Right cardiac atrium (tissue), 5 donors: Measurements from ENCODE around the gene ITGA1. TPM values are rescaled to one million over a fixed set of nuclear protein-coding genes. Genes with fewer than 3 reads are reported as not detected.
A peak's percentile ranks its signal among the peaks of the same experiment; 100 is the strongest.
"Not testable (repeated sequence)": the region's sequence is repeated elsewhere in the genome, so short reads cannot be mapped to it uniquely, and the experiment has no call there.

Experiments
- ATAC-seq, 2 donors: fragments of 200-7000 bp; cut with Tn5 transposase; one replicate each; pipeline versions ENCODE4 v1.8.0 to v1.9.1; 2020; ENCODE audit warnings: moderate library complexity in 2 of 2, mild to moderate bottlenecking in 1 of 2
- DNase-seq, 3 donors: peaks; one replicate each; pipeline ENCODE4 v3.0.0-alpha.2; 2020
- H3K27ac ChIP-seq: one replicate; pipeline ENCODE4 v1.5.1; 2013; ENCODE audit warnings: mild to moderate bottlenecking, low read length, control low read depth, moderate library complexity
- H3K27me3 ChIP-seq: one replicate; pipeline ENCODE4 v1.6.1; 2013; ENCODE audit not compliant: control insufficient read depth, insufficient read depth
- H3K4me1 ChIP-seq: one replicate; pipeline ENCODE4 v1.6.1; 2013; ENCODE audit warnings: low read length; ENCODE audit not compliant: control insufficient read depth, insufficient read depth
- H3K4me3 ChIP-seq: one replicate; pipeline ENCODE4 v1.5.1; 2013; ENCODE audit warnings: low read length, control low read depth
- H3K9me3 ChIP-seq: one replicate; pipeline ENCODE4 v1.6.1; 2013; ENCODE audit warnings: low read length; ENCODE audit not compliant: control insufficient read depth
- WGBS: extraction: QIAGEN DNeasy Blood & Tissue Kit; methylation state at CpG from one replicate; pipeline ENCODE4 v1.1.7; 2013; 5-methylcytosine and 5-hydroxymethylcytosine counted together
- intact Hi-C, 4 donors: fragments of 100-400 bp; cut with DNase I; formaldehyde crosslinking; loops; one replicate each; pipeline versions ENCODE4 v1.11.0 to v1.14.0; 2022 to 2023
- polyA plus RNA-seq: library from polyadenylated mRNA; stranded (reverse); fragments of 200-250 nt; gene quantifications from one replicate; pipeline ENCODE4 v1.2.3, GENCODE V29; 2013
- total RNA-seq, 4 donors: library from RNA; stranded (reverse); fragmentation: NEBNext Ultra II Directional; extraction: Animal tissue kit (Norgen Biotek cat#: 25700); gene quantifications; one replicate each; pipeline ENCODE4 v1.2.1, GENCODE V29; 2021
- donor health status: healthy with polysubstance abuse.
- donor health status: DM: no; HTN: yes; CAD: no.
- donor health status: DM: no; HTN: no; CAD: no.
- donor health status: DM: no; HTN: yes; CAD: no; lungs with severe emphysema.
- donor health status: DM: yes; HTN: yes; CAD: no.

Gene ITGA1
- total and polyA plus RNA-seq, 5 donors: 6.6 to 42.4 (median 24.9) TPM

DNA sequence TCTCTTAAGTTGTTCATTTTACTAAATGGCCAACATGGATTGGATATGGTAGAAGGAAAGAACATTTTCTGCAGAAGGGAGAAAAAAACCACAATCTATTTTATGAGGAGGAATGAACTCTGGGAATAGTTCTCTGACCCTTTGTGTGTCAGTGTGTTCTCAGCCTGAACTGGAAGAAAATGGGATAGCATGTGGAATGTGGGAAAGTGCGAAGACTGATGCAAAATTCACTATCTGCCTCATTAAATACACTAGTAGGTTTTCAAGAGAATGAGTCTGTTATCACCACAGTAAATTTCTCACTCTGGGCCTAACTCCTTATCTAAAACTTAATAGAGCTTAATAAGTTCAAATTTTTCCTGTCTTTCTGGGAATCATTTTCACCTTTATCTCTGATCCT, 22.7 kb downstream of the ITGA1 start:
- no peaks in the 10 kb centered on the region for H3K9me3 ChIP-seq
- no peaks in the 10 kb centered on the region for H3K27me3 ChIP-seq
- ATAC-seq (no peak), DNase-seq (no peak)
- no peak overlapping the region for H3K27ac ChIP-seq
- 42% methylated on average over 1 of the region's 1 CpG for WGBS
- intact Hi-C loops: no loop called here
- H3K4me3 ChIP-seq: no peak overlapping the region
- H3K4me1 ChIP-seq: peaks cover 1% of the 10 kb centered on the region

DNA sequence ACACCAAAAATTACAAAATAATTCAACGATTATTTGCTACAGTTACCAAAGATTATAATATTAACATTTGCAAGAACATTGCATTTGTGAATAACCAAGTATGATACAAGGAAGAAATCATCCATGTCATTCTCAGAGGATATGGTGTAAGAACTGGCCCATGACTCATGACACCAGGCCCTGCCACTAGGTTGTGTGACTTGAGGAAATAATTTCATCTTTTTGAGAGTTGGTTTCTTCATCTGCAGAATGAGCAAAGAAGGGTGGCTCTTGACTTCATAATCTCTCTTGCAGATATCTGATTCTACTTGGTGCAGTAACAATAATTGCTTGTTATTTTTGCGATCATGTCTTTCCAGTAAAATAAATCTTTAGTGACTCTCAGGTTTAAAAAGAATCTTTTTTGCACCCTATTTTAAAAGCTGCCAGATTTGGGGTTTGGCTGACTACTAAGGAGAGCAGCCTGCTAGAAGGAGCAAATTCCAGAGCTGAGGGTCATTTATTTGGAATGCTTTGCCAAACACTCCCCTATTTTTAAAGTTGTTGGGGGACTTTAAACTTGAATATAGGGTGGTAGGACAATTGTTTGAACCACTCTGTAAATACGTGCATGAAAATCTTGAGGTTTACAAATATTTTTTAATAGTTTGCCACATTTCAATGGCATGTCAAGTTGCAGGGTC, 23.5 kb downstream of the ITGA1 start:
- 65% methylated on average over 3 of the region's 3 CpGs for WGBS
- ATAC-seq: peak in 1 of 2 donors; percentile 55
- DNase-seq: peak in 1 of 3 donors; percentile 20
- Histone ChIP-seq H3K27ac (no peak overlapping the region), H3K4me3 (no peak overlapping the region), H3K4me1 (peaks cover 1% of the 10 kb centered on the region), H3K9me3 (no peaks in the 10 kb centered on the region), H3K27me3 (no peaks in the 10 kb centered on the region)
- intact Hi-C loops: no loop called here

DNA sequence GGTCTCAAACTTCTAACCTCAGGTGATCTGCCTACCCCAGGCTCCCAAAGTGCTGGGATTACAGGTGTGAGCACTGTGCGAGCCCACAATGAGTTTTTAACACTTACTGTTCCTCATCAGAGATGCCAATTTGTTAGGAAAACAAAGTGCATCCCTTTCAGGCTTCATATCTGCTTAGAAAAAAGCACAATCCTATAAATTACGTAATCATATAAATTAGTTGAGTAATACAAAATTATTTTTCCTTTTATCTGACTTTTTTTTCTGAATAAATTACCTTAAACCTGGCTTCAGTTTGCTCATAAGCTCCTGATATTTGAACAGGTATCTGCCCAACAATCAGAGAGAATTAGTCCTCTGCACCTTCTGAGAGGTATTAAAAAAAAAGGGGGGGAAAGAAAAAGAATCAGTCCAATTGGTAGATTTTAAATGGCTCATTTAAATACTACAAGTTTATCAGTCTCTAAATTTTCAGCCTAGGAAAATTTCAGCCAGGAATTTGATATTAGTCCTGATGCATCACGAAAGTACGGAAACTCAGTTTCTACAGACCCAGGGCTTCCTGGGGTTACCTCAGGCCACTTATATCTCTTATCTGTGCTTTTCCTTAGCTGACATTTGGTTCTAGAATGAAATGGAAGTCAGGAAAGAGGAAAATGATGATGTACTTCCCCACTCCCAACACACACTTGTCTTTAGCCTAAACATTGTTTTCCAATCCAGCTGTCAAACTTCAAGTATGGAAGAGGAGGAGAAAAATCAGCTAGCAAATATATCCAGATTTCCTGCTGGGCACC, 26.8 kb downstream of the ITGA1 start:
- peak; percentile 28 to 89 for ATAC-seq
- intact Hi-C loops: no loop called here
- Histone ChIP-seq H3K27ac (no peak overlapping the region), H3K4me3 (no peak overlapping the region), H3K4me1 (peaks cover 3% of the 10 kb centered on the region), H3K27me3 (no peaks in the 10 kb centered on the region), H3K9me3 (no peaks in the 10 kb centered on the region)
- DNase-seq: no peak
- WGBS: 52% methylated on average over 4 of the region's 4 CpGs

DNA sequence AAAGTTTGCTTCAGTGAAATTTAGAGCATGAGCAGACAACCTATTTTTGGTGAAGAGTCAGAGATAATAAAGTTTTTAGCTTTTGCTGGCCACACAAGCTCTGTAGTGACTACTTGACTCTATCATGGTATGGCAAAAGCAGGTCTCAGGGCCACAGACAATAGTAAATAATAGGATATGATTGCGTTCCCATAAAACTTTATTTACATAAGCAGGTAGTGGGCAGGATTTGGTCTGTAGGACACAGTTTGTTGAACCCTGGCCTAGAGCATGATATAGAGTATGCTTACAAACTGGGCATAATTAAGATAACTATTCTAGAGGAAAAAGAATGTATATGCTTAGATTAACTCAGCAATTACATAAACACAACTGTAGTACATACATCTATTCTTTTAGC, 30.1 kb downstream of the ITGA1 start:
- Histone ChIP-seq H3K27me3 (no peaks in the 10 kb centered on the region), H3K4me3 (no peak overlapping the region), H3K4me1 (peaks cover 8% of the 10 kb centered on the region), H3K9me3 (no peaks in the 10 kb centered on the region), H3K27ac (no peak overlapping the region)
- no peak for ATAC-seq
- 90% methylated on average over 1 of the region's 1 CpG for WGBS
- DNase-seq: no peak
- intact Hi-C loops: no loop called here

DNA sequence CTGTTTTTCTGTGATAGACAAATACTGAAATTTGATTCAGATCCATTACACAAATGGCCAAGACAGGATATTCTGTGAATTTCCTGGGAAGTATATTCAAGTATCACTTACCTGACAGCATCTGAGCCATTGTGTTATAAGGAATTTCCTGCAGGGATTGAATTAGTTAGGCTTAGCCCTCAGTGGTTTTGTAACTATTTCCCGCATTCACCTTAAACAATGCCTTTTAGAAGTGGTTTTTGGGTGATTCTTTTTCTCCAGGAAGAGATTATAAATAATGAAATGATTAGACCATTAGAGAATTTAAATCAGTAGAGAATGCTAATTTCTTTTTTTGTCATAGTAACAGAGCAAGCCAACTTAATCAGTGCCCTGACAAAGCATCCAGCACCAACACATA, 30.6 kb downstream of the ITGA1 start:
- no peak overlapping the region for H3K27ac ChIP-seq
- H3K27me3 ChIP-seq: no peaks in the 10 kb centered on the region
- DNase-seq (no peak), ATAC-seq (no peak)
- H3K4me1 ChIP-seq: peaks cover 9% of the 10 kb centered on the region
- no peaks in the 10 kb centered on the region for H3K9me3 ChIP-seq
- no peak overlapping the region for H3K4me3 ChIP-seq
- intact Hi-C loops: no loop called here
- 83% methylated on average over 1 of the region's 1 CpG for WGBS

DNA sequence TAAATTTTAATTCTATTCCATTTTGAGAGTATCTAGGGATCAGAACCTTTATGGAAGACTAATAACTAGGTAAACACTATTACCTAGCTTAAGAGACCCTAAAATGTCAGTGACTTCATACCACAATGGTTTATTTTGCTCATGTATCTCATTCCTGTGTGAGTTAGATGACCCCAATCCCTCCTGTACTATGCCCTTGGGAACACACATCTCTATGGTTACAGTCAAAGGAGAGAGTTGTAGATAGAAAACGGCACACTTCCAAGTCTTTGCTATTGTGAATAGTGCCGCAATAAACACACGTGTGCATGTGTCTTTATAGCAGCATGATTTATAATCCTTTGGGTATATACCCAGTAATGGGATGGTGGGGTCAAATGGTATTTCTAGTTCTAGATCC, 31.1 kb downstream of the ITGA1 start:
- H3K27me3 ChIP-seq, DNase-seq, ATAC-seq, intact Hi-C loops, H3K9me3 ChIP-seq, H3K4me3 ChIP-seq, H3K4me1 ChIP-seq, H3K27ac ChIP-seq: not testable (repeated sequence)
- WGBS: 85% methylated on average over 3 of the region's 3 CpGs

DNA sequence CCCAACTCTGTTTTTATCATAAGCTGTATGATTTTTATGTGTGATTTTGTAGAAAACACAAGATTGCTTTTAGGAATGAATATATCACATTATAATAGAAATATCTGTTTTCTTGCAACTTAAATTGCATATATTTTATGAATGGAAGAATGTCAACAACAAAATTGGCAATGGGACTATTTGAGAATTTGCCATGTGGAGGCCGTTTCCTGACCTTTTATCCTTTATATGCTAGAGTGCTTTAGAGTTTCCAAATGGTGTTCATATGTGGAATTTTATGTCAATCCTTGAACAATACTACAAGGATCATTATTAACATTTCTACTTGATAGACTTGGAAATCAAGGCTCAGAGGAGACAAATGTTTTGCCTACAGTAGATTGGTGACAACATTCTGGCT, 34.2 kb downstream of the ITGA1 start:
- no peak for DNase-seq
- no peak overlapping the region for H3K4me3 ChIP-seq
- ATAC-seq: no peak

DNA sequence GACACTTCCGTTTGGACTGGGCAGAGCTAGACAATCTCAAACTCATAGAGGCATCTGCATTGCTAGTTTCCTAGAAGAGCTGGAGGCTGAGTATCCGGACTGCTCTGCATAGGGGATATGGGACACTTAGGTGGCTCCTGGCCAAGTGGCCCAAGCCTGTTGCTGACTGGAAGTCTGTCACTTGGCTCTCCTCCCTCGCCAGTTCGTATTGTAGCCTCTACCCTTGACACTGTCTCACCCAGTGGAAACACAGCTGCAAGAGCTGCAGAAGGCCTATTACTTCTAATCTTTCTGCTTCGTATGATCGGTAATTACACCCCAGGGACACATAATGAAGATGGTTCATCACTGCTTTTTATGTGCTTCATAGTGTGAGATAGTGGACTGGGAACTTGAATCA, 34.7 kb downstream of the ITGA1 start:
- Histone ChIP-seq H3K4me1 (peaks cover 5% of the 10 kb centered on the region), H3K4me3 (no peak overlapping the region), H3K27ac (peak overlapping the region; percentile 59), H3K9me3 (no peaks in the 10 kb centered on the region), H3K27me3 (no peaks in the 10 kb centered on the region)
- ATAC-seq (peak; percentile 96 to 97), DNase-seq (peak; percentile 84 to 93 (median 90))
- WGBS: 23% methylated on average over 6 of the region's 6 CpGs
- intact Hi-C loops: no loop called here

More for the DNA sequence above, 34.2 kb downstream of the ITGA1 start:
- no peaks in the 10 kb centered on the region for H3K9me3 ChIP-seq
- no peaks in the 10 kb centered on the region for H3K27me3 ChIP-seq
- no peak overlapping the region for H3K27ac ChIP-seq
- peaks cover 5% of the 10 kb centered on the region for H3K4me1 ChIP-seq
- 46% methylated on average over 1 of the region's 1 CpG for WGBS
- intact Hi-C loops: no loop called here

DNA sequence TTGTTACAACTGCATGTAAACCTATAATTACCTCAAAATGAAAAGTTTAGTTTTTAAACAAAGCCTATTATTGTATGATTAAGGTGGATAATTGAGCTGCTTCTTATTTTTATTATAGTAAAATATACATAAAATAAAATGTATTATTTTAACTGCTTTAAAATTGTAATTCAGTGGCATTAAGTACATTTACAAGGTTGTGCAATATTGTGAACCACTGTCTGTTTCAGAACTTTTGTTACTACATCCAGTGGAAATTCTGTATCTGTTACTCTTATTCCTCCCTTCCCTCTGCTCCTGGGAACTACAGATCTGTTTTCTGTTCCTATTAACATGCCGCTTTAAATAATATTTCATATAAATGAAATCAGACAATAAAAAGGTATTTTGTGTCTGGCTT, 37.1 kb downstream of the ITGA1 start:
- no peak overlapping the region for H3K27ac ChIP-seq
- H3K4me3 ChIP-seq: no peak overlapping the region
- no peak for DNase-seq
- 100% methylated on average over 1 of the region's 1 CpG for WGBS
- H3K4me1 ChIP-seq: peaks cover 5% of the 10 kb centered on the region
- intact Hi-C loops: no loop called here
- no peak for ATAC-seq
- H3K9me3 ChIP-seq: no peaks in the 10 kb centered on the region
- no peaks in the 10 kb centered on the region for H3K27me3 ChIP-seq

DNA sequence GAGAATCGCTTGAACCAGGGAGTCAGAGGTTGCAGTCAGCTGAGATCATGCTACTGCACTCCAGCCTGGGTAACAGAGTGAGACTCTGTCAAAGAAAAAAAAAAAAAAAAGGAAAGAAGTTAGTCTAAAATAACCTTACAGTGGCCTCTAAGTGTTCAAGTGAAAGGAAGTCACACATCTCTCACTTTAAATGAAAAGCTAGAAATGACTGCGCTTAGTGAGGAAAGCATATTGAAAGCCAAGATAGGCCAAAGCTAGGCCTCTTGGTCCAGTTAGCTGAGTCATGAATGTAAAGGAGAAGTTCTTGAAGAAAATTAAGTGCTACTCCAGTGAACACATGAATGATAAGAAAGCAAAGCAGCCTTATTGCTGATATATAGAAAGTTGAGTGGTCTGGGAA, 38.1 kb downstream of the ITGA1 start:
- intact Hi-C loops: no loop called here
- 93% methylated on average over 2 of the region's 2 CpGs for WGBS
- DNase-seq: no peak
- Histone ChIP-seq H3K4me3 (no peak overlapping the region), H3K27me3 (no peaks in the 10 kb centered on the region), H3K27ac (no peak overlapping the region), H3K4me1 (peaks cover 5% of the 10 kb centered on the region), H3K9me3 (no peaks in the 10 kb centered on the region)
- no peak for ATAC-seq

DNA sequence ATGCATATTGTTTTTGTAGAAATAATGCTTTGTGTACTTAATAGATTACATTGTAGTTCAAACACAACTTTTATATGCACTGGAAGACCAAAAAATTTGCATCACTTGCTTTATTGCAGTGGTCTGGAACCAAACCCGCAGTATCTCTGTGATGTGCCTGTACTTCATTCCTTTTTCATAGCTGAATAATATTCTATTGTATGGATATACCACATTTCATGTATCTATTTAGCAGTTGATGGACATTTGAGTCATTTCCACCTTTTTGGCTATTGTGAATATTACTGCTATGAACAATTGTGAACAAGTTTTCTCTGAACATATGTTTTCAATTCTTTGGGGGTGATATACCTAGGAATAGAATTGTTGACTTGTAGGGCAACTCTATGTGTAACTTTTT, 40.1 kb downstream of the ITGA1 start:
- H3K27me3 ChIP-seq: no peaks in the 10 kb centered on the region
- 98% methylated on average over 1 of the region's 1 CpG for WGBS
- ATAC-seq (no peak), DNase-seq (no peak)
- no peaks in the 10 kb centered on the region for H3K9me3 ChIP-seq
- H3K27ac ChIP-seq: no peak overlapping the region
- intact Hi-C loops: no loop called here
- H3K4me3 ChIP-seq: no peak overlapping the region
- peaks cover under 1% of the 10 kb centered on the region for H3K4me1 ChIP-seq
